Activated CD8-positive, alpha-beta memory T cell treated with anti-CD3 and anti-CD28 coated beads, Interleukin-2, amount 50 U/mL, for 1 hour (primary cell): ENCODE measurements around the gene ESYT2.
A peak's percentile ranks its signal among the peaks of the same experiment; 100 is the strongest.
"Not testable (repeated sequence)": the region's sequence is repeated elsewhere in the genome, so short reads cannot be mapped to it uniquely, and the experiment has no call there.

ENCODE experiments used
- DNase-seq: peaks from one replicate; pipeline ENCODE4 v3.0.0-alpha.2; 2020; ENCODE audit errors: extremely low read depth

Gene ESYT2, protein sequence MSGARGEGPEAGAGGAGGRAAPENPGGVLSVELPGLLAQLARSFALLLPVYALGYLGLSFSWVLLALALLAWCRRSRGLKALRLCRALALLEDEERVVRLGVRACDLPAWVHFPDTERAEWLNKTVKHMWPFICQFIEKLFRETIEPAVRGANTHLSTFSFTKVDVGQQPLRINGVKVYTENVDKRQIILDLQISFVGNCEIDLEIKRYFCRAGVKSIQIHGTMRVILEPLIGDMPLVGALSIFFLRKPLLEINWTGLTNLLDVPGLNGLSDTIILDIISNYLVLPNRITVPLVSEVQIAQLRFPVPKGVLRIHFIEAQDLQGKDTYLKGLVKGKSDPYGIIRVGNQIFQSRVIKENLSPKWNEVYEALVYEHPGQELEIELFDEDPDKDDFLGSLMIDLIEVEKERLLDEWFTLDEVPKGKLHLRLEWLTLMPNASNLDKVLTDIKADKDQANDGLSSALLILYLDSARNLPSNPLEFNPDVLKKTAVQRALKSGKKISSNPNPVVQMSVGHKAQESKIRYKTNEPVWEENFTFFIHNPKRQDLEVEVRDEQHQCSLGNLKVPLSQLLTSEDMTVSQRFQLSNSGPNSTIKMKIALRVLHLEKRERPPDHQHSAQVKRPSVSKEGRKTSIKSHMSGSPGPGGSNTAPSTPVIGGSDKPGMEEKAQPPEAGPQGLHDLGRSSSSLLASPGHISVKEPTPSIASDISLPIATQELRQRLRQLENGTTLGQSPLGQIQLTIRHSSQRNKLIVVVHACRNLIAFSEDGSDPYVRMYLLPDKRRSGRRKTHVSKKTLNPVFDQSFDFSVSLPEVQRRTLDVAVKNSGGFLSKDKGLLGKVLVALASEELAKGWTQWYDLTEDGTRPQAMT

GRCh38 chr7:158829342-158830210 lies at the start of gene ESYT2:
Gene ESYT2 (minus strand): TSS chr7:158829509. CDS start chr7:158829418, 91 bp downstream.
- peak; percentile 97 for DNase-seq

- DNase-seq: not testable (repeated sequence)
Measured at GRCh38 chr7:158878151-158879079, 49.1 kb upstream of the ESYT2 start.

DNA sequence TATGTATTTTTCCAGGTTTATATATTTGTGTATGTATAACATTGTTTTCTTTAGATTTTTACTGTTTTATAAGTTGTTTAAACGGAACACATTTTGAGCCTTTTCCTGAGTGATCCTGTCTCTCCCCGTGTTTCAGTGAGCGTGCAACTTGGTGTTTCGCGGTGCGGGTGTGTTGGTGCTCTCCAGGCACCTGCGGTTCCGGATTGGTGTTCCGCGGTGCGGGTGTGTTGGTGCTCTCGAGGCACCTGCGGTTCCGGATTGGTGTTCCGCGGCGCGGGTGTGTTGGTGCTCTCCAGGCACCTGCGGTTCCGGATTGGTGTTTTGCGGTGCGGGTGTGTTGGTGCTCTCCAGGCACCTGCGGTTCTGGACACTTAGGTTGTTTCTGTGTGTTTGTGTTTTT lies 47.7 kb upstream of the ESYT2 start:
- DNase-seq: no peak

- DNase-seq: no peak
Measured at GRCh38 chr7:158869876-158870275, 40.6 kb upstream of the ESYT2 start.

DNA sequence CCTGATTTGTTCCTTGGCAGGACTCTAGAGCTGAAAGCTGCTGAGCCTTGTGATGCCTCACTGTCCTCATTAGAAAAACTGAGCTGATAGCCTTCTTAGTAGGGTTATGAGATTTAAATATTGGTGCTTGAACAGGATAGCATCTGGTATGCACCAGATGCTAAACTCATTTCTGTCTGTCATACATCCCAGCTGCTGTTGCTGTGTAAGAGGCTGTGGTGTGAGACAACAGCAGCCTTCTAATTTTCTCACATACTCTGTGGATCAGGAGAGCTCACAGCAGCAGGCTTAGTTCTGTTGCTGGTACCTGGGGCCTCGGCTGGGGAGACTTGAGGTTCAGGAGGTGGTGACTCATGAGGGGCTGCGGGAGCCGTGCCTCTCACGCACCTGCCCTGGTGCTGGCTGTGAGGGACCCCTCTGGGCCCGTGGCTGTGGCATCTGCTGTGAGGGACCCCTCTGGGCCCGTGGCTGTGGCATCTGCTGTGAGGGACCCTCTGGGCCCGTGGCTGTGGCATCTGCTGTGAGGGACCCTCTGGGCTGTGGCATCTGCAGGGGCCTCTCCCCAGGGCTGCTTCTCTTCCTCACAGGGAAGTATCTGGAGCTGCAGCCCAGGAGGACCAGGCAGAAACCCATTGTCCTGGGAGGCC lies 39.6 kb upstream of the ESYT2 start:
- no peak for DNase-seq

GRCh38 chr7:158867214-158867984 lies 38.1 kb upstream of the ESYT2 start:
- DNase-seq: no peak

- DNase-seq: no peak
Measured at GRCh38 chr7:158865977-158866376, 36.7 kb upstream of the ESYT2 start.

DNA sequence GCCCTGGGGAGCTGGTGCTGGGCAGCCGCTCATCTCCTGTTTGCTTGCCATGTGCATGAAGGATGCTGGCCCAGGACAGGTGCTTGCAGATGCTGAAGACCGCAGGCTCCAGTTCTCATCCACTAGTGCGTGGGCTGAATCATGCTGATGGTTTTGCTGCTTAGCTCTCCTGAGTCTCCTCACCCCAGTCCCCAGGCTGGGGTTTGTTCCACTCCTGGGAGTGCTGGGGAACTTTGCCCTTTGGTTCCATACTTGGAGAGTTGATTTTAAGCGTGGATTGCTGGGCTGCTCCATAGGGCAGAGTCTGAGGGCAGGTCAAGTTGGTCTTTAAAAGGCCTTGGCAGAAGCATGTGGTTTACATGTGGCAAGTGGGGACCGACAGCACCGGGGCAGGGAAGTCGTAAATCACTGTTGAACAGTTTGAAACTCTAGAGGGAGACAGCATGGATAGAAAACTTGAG lies 36.2 kb upstream of the ESYT2 start:
- no peak for DNase-seq

DNA sequence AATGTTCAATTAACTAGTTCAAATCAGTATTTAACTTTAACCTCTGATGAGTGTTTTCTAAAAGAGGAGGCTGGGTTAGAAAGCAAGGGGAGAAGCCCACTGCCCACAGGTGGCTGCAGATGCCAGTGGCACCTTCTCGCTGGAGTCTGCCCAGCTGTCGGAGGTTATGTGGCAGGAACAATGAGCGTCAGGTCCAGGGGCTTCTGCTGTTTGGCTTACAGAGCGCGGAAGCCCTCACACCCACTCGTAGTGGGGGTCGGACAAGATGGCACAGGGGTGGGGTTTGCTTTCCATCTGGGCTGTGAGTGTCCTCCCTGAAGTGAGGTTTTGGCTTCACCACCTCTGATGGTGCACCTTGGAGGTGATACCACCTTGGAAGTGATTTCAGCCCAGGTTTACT lies 35.5 kb upstream of the ESYT2 start:
- DNase-seq: no peak

DNA sequence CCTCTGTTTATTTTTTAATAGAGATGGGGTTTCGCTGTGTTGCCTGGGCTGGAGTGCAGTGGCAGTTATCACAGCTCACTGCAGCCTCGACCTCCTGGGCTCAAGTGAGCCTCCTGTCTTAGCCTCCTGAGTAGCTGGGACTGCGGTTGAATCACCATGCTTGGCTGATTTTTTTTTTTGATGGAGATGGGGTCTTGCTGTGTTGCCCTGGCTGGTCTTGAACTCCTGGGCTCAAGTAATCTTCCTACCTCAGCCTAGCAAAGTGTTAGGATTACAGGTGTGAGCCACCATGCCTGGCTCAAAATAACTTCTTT lies 35.2 kb upstream of the ESYT2 start:
- DNase-seq: no peak

DNA sequence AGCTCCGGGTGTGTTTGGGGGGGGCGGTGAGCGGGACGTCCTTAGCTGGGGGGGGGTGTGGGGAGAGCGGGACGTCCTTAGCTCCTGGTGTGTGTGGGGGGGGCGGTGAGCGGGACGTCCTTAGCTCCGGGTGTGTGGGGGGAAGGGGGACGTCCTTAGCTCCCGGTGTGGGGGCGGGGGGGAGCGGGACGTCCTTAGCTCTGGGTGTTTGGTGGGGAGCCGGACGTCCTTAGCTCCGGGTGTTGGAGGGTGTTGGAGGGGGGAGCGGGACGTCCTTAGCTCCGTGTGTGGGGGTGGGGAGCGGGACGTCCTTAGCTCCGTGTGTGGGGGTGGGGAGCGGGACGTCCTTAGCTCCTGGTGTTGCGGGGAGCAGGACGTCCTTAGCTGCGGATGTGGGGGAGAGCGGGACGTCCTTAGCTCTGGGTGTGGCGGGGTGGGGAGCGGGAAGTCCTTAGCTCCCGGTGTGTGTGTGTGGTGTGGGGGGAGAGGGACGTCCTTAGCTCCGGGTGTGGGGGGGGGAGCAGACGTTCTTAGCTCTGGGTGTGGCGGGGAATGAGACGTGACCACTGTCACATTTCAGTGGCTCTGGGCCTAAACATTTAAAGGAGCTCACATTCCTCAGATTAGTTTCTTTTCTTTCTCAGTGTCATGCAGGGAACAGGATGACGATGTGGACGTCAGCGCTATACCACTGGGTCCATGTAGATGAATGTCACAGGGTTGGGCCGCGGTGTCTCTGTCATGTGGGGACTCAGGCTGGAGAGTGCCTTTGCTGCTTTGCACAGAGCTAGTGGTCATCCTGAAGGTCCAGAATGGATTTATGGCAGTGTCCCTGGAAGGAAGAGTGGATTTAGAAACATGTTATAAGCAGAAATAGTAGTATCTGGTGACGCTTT lies 34.5 kb upstream of the ESYT2 start:
- DNase-seq: no peak

- DNase-seq: not testable (repeated sequence)
Measured at GRCh38 chr7:158862985-158863610, 33.8 kb upstream of the ESYT2 start.

GRCh38 chr7:158861936-158862704 lies 32.8 kb upstream of the ESYT2 start:
- DNase-seq: no peak

DNA sequence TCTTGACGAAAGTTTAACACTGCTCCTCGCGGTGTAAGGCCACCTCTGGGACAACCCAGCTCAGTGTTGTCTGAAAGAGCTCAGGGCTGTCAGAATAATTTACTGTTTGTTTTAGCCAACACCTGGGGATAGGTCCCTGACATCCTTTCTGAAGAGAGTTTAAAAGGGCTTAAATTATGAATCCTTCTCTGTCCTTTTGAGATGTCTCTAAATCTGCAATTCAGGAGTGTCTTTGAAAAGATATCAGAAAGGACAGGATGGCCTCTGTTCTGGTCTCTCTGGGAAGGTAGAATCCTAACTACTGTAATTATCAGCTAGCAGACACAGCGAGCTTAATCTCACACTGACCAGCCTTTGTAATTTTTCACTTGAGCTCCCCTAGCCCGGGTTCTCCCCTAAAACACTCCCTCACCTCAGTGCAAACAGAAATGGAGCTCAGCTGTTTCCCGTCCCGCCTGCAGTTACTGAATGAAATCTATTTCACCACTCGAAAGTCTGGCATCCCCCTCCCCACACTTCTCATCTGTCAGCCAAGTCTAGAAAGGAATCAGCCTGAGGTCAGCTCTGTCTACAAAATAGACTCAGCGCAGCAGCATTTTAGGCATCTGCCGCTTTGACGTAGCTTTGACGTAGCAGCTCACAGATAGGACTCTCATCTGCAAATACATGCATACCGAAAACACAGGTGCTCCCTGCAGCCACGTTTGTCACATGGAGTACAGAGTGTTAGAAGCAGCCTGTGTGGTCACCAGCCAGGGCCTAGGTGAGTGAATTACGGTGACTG lies 31.9 kb upstream of the ESYT2 start:
- DNase-seq: no peak

- no peak for DNase-seq
Measured at GRCh38 chr7:158860394-158860793, 31.1 kb upstream of the ESYT2 start.
